ENCODE measurements around the gene ACTN1.
A peak's percentile ranks its signal among the peaks of the same experiment; 100 is the strongest.

ACTN1 gene

DNA sequence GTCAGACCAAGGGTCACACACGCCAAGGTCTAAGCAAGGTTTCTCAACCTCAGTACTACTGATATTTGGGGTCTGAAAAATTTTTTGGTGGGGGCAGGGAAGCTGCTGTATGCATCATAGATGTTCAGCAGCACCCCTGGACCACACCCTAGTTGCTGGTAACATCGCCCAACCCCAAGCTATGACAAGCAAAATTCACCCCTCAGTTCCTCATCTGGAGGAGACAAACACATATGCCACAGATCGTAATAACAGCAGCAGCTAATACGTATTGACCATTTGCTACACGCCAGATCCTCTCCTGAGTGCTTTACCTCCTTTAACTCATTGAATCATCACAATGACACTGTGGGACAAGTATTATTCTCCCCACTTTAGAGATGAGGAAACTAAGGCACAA, 46.4 kb downstream of the ACTN1 start:
- TF ChIP-seq, protein P1, sequence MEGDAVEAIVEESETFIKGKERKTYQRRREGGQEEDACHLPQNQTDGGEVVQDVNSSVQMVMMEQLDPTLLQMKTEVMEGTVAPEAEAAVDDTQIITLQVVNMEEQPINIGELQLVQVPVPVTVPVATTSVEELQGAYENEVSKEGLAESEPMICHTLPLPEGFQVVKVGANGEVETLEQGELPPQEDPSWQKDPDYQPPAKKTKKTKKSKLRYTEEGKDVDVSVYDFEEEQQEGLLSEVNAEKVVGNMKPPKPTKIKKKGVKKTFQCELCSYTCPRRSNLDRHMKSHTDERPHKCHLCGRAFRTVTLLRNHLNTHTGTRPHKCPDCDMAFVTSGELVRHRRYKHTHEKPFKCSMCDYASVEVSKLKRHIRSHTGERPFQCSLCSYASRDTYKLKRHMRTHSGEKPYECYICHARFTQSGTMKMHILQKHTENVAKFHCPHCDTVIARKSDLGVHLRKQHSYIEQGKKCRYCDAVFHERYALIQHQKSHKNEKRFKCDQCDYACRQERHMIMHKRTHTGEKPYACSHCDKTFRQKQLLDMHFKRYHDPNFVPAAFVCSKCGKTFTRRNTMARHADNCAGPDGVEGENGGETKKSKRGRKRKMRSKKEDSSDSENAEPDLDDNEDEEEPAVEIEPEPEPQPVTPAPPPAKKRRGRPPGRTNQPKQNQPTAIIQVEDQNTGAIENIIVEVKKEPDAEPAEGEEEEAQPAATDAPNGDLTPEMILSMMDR (conservative IDR thresholded peaks at IDR 0.05; ENCODE audit: control insufficient read depth, insufficient read depth, low read depth, low read length): no peak
- H3K4me3 ChIP-seq (ENCODE audit: control insufficient read depth, low read depth, low read length): no peak overlapping the region
- DNase-seq (ENCODE audit: low read depth): no peak

DNA sequence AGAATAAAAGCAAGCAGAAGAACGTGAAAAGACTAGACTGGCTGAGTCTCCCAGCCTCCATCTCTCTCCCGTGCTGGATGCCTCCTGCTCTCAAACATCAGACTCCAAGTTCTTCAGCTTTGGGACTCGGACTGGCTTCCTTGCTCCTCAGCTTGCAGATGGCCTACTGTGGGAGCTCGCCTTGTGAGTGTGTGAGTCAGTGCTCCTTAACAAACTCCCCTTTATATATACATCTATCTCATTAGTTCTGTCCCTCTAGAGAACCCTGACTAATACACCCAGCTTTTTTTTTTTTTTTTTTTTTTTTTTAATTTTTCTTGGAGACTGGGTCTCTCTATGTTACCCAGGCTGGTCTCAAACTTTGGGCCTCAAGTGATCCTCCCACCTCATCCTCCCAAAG, 46.9 kb downstream of the ACTN1 start:
- no peak overlapping the region for H3K4me3 ChIP-seq (ENCODE audit: control insufficient read depth, low read depth, low read length)
- peak; percentile 76 for DNase-seq (ENCODE audit: low read depth)
- TF ChIP-seq, protein P1 (conservative IDR thresholded peaks at IDR 0.05; ENCODE audit: control insufficient read depth, insufficient read depth, low read depth, low read length): no peak

DNA sequence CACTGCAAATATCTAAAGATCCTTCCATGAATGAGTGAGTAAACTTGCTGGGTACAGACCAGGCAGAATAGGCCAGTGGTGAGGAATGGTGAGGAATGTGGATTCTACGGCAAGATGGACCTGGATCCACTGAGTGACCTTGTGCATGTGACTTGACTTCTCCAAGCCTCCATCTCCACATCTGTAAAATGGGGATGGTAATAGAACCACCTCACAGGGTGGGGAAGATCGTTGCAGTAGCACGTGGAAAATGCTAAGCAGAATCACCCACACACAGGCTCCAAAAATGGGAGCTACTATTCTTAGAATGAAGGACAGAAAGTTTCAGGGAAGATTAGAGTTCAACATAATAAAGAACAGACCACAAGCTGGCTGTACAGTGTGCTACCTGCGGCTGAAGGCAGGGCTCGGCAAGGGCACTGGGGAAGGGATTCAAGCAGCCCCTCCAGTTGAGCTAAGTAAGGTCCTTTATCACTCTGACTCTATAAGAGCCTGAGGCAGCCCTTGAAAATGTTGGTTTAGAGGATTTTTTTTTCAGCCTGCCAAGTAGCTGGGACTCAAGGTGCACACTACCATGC, 47.5 kb downstream of the ACTN1 start:
- H3K4me3 ChIP-seq (ENCODE audit: control insufficient read depth, low read depth, low read length): no peak overlapping the region
- no peak for DNase-seq (ENCODE audit: low read depth)
- TF ChIP-seq, protein P1 (conservative IDR thresholded peaks at IDR 0.05; ENCODE audit: control insufficient read depth, insufficient read depth, low read depth, low read length): no peak

DNA sequence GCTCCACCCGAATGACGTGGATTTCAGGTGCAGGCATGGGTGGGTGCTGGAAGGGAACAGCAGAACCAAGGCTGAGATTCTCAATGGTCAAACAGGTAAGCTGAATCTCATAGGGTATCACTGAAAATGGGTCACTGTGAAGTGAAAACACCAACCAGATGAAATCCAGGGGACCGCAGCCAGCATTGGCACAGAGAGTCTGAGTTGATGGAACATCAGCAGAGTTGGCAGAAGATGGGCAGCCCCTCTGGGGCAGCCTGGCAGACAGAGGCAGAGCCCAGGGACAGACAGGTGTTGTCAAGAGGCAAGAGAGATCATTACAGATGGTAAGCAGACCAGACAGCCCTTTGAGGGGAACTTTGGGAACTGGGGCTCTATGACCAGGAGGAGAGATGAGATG, 48.0 kb downstream of the ACTN1 start:
- TF ChIP-seq, protein P1 (conservative IDR thresholded peaks at IDR 0.05; ENCODE audit: control insufficient read depth, insufficient read depth, low read depth, low read length): no peak
- H3K4me3 ChIP-seq (ENCODE audit: control insufficient read depth, low read depth, low read length): no peak overlapping the region
- DNase-seq (ENCODE audit: low read depth): no peak

DNA sequence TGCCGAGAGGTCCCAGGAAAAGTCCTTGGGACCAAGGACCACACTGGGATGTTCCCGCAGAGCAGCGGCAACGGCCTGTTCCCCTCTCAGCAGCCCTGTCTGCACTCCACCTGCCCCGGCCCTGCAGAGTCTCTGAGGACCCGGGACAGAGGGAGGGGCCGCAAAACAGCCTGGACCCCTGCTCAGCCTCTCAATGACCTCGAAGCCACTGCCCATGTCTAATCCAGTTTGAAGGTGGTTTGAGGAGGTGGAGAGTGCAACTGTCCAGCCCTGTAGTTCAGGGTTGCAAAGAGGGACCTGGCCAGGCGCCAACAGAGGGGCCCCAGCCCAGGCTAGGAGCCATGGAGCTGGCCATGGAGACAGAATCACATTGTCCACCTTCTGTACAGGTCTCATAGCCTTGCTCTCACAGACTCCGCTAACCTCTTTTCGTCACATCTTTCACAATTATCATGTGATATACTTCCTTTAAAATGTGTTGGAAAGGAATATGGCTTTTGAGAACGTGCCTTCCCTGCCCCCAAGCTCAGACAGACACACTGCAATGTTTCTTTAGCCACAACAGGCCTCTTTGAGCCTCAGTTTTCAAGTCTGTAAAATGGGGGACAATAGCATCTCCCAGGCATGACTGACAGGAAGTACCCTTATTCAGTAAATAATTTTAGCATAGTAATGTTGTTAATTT, 49.3 kb downstream of the ACTN1 start:
- H3K4me3 ChIP-seq (ENCODE audit: control insufficient read depth, low read depth, low read length): no peak overlapping the region
- TF ChIP-seq, protein P1 (conservative IDR thresholded peaks at IDR 0.05; ENCODE audit: control insufficient read depth, insufficient read depth, low read depth, low read length): no peak
- DNase-seq (ENCODE audit: low read depth): no peak

DNA sequence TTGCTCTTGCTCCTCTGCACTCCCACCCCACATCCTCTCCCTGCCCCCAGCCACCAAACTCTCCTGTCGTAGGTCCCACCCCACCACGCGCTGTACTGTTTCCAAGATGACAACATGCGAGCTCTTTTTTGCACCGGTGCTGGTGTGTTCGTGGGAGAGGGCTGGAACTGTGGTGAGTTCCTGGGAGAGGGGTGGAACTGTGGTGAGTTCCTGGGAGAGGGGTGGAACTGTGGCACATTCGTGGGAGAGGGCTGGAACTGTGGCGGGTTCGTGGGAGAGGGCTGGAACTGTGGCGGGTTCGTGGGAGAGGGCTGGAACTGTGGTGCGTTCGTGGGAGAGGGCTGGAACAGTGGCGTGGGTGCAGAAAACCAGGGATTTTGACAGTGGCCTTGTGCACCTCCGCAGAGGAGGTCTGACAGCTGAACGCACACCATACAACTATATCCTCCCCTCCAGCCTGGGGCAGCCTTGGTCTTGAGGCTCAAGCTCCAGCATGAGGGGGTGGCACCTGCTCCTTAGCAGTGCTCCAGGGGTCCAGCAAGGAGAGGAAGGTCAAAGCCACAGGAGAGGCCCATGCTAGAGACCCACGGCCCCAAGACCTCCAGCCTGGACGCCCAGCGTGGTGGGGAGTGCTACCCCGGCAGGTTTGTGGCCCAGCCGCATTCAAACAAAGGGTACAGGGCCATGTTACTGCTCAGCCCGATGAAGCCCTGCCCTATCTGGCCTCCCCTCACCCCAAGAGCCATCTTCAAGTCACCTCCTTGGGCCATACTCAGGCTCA, 50.1 kb downstream of the ACTN1 start:
- DNase-seq (ENCODE audit: low read depth): no peak
- H3K4me3 ChIP-seq (ENCODE audit: control insufficient read depth, low read depth, low read length): no peak overlapping the region
- TF ChIP-seq, protein P1 (conservative IDR thresholded peaks at IDR 0.05; ENCODE audit: control insufficient read depth, insufficient read depth, low read depth, low read length): no peak

Data from fibroblast of mammary gland (primary cell).